ENCODE measurements around the gene ODF2.
"Not testable (repeated sequence)": the region's sequence is repeated elsewhere in the genome, so short reads cannot be mapped to it uniquely, and the experiment has no call there.

Gene ODF2

GRCh38 chr9:128455849-128456612, at the start of gene ODF2:
Gene ODF2, plus strand, starts transcription at chr9:128456006. Its CDS starts 86 bp downstream, at chr9:128456092.
- peak; percentile 98 for DNase-seq (ENCODE audit: low read depth)

GRCh38 chr9:128406848-128407391, 48.9 kb upstream of the ODF2 start:
- no peak for DNase-seq (ENCODE audit: low read depth)

GRCh38 chr9:128408963-128409431, 46.8 kb upstream of the ODF2 start:
- no peak for DNase-seq (ENCODE audit: low read depth)

GRCh38 chr9:128409450-128409849, 46.4 kb upstream of the ODF2 start:
- no peak for DNase-seq (ENCODE audit: low read depth)

DNA sequence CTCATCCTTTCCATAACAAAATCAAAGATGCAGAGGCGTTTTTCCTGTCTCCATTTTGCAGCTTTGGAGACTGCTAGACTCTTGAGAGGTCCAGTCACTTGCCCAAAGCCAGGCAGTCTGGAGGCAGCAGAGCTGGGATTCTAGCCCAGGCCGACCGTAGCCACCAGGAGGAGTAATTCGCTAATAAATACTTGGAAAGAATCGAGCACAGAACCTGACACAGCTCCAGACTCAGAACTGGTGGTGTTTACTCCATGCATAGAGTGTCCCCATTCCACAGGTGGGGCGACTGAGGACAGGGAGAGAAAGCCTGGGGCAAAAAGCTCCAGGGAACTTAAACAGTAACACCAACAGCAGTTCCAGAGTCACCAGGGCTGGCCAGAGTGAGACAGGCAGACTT, 45.8 kb upstream of the ODF2 start:
- DNase-seq (ENCODE audit: low read depth), result no peak

DNA sequence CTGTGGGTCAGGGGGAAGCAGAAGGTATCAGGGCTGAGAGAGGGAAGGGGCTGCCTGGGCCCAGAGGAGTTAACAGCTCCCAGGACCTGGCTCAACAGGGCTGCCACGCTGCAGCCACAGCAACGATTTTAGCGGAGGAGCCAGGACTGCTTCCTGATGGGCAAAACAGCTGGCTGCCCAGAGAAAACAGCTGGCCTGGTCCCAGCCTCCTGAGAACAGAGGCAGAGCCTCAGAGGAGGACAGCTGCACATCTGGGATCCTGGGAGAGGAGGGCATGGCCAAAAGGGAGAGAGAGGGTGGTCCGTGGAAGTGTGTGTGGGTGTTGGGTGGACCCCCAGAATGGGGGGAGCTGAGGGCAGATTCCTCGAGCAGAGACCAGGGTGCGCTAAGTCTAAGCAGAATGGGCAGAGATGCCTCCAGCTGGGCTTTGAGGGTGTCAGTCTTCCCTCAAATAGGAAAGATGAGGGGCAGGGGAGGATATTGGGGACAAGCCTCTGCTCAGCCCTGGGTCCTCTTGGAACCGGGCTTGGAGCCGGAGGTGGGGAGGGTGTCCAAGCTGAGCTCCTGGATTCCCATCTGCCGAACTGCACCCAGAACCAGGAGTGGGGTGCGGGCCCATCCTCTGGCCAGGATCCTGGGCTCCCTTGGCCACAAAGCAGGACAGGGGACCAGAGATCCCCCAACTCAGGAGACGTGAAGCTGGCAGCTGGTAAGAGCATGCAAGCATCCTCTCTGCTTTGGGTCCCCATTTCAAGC, 44.3 kb upstream of the ODF2 start:
- no peak for DNase-seq (ENCODE audit: low read depth)

DNA sequence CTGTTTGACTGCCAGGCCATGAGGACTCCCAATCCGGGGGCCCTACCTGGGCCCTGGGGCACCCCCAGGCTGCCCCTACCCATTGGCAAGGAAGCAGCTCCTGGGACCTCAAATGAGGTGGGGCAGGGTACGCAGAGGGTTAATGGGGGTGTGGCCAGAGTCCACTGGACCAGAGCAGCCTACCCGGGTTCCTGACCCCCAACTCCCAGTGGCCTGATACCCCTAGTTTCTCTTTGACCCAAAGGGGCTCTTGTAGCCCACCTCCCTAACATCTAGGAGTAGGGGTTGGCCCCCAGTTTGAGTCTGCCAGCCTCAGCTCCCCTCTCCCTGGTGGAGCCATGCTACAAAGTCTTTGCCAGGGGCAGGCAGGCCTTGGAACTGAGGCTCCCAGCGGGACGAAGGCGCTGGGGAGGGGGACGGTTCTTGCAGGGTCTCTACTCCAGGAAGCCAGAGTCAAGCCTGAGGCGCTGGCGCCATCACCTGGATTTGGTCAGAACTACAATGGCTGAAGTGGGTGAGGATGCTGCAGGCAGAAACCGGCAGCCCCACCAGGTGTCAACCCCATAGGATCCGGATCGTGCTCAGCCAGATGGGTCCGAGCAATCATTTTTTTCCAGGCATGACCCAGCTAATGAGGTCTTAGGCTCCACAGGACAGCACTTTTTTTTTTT, 43.6 kb upstream of the ODF2 start:
- no peak for DNase-seq (ENCODE audit: low read depth)

DNA sequence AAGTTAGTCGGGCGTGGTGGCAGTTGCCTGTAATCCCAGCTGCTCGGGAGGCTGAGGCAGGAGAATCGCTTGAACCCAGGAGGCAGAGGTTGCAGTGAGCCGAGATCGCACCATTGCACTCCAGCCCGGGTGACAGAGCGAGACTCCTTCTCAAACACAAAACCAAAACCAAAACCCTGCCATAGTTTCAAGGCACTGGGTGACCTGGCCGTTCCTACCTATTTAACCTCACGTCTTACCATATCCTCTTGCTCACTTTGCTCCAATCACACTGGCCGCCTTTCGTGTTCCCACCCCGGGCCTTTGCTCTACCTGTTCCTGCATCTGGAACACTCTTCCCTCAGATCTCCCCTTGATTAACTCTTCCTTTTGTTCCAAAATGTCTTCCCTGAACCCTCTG, 42.1 kb upstream of the ODF2 start:
- DNase-seq (ENCODE audit: low read depth), result not testable (repeated sequence)

DNA sequence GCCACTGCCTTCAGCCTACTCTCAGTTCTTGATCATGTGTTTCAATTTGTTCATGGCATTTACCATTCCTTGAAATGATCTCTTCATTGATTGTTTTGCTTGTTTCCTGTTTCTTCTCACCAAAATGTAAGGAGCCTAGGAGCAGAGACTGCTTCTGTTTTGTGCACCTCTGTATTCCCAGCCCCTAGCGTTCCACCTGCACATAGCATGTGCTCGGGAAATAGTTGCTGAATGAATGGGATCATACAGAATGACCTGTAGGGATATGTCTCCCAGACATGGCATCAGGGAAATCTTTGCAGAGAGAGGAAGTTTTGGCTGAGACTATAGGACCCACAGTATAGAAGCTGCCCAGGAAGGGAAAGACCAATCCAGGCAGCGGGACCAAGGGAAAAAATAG, 41.3 kb upstream of the ODF2 start:
- no peak for DNase-seq (ENCODE audit: low read depth)

DNA sequence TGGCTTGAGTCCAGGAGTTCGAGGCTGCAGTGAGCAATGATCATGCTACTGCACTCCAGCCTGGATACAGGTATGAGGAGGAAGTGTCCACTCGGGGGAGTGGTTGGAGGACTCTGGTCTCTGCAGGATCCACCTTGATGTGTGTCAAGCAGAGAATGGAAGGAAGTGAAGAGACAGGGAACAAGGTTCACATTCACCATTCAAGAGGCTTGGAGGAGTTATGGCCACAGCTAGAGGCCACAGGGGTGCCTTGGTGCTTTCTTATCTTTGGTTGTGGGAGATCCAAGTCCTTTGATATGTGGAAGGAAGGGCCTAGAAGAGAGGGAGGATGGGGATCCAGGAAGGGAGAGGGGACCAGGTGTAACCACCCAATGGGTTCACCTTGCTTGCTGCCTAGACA, 40.5 kb upstream of the ODF2 start:
- DNase-seq (ENCODE audit: low read depth), result no peak

- no peak for DNase-seq (ENCODE audit: low read depth)
Measured at GRCh38 chr9:128416014-128416413, 39.8 kb upstream of the ODF2 start.

DNA sequence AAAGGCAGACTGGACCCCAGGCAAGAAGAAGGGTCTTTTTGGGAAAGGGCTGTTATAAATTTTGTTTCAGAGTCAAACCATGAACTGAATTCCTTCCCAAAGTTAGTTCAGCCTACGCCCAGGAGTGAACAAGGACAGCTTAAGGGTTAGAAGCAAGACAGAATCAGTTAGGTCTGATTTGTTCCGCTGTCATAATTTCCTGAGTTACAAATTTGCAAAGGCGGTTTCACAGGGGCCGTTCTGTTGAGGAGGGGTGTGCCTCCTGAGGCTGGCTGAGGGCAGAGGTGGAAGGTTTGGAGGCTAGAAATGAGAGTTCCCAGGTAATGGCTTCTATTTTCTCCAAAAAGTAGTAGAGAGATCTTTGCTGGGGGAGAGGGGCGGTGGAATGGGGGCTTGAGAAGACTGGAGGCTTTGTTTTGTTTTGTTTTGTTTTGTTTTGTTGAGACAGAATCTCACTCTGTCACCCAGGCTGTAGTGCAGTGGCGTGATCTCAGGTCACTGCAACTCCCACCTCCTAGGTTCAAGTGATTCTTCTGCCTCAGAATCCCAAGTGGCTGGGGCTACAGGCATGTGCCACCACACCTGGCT, 39.3 kb upstream of the ODF2 start:
- DNase-seq (ENCODE audit: low read depth), result no peak

- DNase-seq (ENCODE audit: low read depth), result no peak
Measured at GRCh38 chr9:128419061-128419925, 36.5 kb upstream of the ODF2 start.

GRCh38 chr9:128420060-128420650, 35.7 kb upstream of the ODF2 start:
- peak; percentile 48 for DNase-seq (ENCODE audit: low read depth)

DNA sequence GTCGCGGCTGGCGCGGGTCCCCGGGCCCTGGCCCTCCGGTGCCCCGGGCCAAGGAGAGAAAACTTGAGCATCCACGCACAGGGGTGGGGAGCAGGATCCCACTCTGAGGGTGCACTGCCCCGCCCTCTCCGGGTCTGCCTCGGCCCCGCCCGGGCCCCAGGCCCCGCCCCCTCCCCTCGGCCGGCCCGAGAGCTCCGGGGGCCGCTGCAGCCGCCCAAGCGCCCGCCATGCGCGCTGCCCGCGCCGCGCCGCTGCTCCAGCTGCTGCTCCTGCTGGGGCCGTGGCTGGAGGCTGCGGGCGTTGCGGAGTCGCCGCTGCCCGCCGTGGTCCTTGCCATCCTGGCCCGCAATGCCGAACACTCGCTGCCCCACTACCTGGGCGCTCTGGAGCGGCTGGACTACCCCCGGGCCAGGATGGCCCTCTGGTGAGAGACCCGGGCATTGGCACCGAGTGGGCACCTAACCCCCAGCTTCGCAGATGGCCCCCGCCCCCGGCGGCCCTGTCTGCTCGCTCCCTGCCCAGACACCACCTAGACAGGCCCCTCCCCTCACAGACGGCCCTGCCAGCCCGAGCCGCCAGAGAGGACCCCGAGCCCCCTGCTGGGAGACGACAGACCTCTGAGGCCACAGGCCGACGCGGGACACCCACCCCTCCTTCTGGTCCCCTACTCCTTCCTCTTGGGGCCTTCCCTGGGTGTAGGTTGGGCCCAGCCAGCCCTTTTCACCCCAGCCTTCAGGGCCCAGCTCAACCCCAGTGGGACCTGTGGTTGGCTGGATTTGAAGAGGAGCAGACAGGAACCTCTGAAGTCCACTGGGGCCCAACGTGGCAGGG, 34.9 kb upstream of the ODF2 start, which contains the start of gene CERCAM:
TSS of gene CERCAM (plus strand) at position 207 of the 831 bp plus-strand sequence. CDS start at position 228, 21 bp downstream.
- DNase-seq (ENCODE audit: low read depth), result no peak

GRCh38 chr9:128421482-128421996, 34.3 kb upstream of the ODF2 start:
- no peak for DNase-seq (ENCODE audit: low read depth)

DNA sequence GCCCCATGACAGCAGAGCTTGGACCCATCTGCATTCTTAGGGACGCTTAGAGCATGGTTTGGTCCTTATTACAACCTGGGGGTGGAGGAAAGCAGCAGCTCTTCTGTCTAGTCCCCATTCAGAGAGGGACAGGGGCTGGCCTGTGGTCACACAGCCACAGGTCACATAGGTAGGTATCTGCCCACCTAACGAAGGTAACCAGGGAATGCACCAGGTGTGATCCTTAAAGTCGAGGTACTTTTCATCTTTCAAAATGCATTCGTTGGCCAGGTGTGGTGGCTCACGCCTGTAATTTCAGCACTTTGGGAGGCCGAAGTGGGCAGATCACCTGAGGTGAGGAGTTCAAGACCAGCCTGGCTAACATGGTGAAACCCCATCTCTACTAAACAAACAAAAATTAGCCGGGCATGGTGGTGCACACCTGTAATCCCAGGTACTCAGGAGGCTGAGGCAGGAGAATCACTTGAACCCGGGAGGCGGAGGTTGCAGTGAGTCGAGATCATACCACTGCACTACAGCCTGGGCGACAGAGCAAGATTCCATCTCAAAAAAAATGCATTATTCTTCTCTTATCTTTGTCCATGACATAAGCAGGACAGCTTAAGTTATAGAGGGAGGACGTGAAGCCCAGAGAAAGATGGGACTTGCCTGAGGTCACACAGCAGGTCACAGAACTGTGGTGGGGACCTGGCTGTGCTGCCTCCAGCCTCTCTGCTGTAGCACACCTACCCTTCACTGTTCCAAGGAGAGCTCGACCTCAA, 33.6 kb upstream of the ODF2 start:
- not testable (repeated sequence) for DNase-seq (ENCODE audit: low read depth)

- DNase-seq (ENCODE audit: low read depth), result no peak
Measured at GRCh38 chr9:128422783-128423150, 33.0 kb upstream of the ODF2 start.

GRCh38 chr9:128423356-128423755, 32.5 kb upstream of the ODF2 start:
- DNase-seq (ENCODE audit: low read depth), result not testable (repeated sequence)
